Fibroblast of lung (primary cell): ENCODE results near the gene SFT2D2. TPM values are rescaled to one million over a fixed set of nuclear protein-coding genes. Genes with fewer than 3 reads are reported as not detected.
A peak's percentile ranks its signal among the peaks of the same experiment; 100 is the strongest.

ENCODE experiments used
- DNase-seq, 2 donors: peaks; one replicate each; pipeline versions ENCODE4 v3.0.0 to v3.0.0-alpha.2; 2010; ENCODE audit warnings: low read depth in 2 of 2
- H2AFZ ChIP-seq: 2 replicates; pipeline ENCODE4 v1.5.1; 2012; ENCODE audit warnings: low read length, control low read depth, inconsistent platforms
- H3K27ac ChIP-seq: 2 replicates; pipeline ENCODE4 v1.5.1; 2011; ENCODE audit warnings: low read length, control low read depth; ENCODE audit not compliant: insufficient read depth
- H3K27me3 ChIP-seq: 2 replicates; pipeline ENCODE4 v1.5.1; 2011; ENCODE audit warnings: mild to moderate bottlenecking, low read length; ENCODE audit not compliant: control insufficient read depth, insufficient read depth
- H3K36me3 ChIP-seq: 2 replicates; pipeline ENCODE4 v1.5.1; 2011; ENCODE audit warnings: low read length; ENCODE audit not compliant: control insufficient read depth, insufficient read depth
- H3K4me1 ChIP-seq: 2 replicates; pipeline ENCODE4 v1.5.1; 2011; ENCODE audit warnings: low read length; ENCODE audit not compliant: control insufficient read depth, insufficient read depth; ENCODE audit errors: extremely low read depth
- H3K4me2 ChIP-seq: 2 replicates; pipeline ENCODE4 v1.5.1; 2011; ENCODE audit warnings: low read length, control low read depth; ENCODE audit not compliant: insufficient read depth; ENCODE audit errors: extremely low read depth
- H3K4me3 ChIP-seq, 4 experiments: fragments of 200-600 bp in 1 of 4; sonication (generic) in 1 of 4; replicated peaks in 1 of 4; 2 replicates each; pipeline ENCODE4 v1.5.1; 2011 to 2016; ENCODE audit warnings: low read length in 4 of 4, low read depth in 3 of 4, mild to moderate bottlenecking in 3 of 4, control low read depth in 2 of 4, inconsistent platforms in 1 of 4, mixed read lengths in 1 of 4; ENCODE audit not compliant: insufficient read depth in 1 of 4; ENCODE audit errors: control extremely low read depth in 1 of 4
- H3K79me2 ChIP-seq: 2 replicates; pipeline ENCODE4 v1.5.1; 2012; ENCODE audit warnings: mild to moderate bottlenecking, low read length, inconsistent platforms; ENCODE audit not compliant: control insufficient read depth, insufficient read depth
- H3K9ac ChIP-seq: 2 replicates; pipeline ENCODE4 v1.5.1; 2011; ENCODE audit warnings: mild to moderate bottlenecking, low read length, control low read depth; ENCODE audit not compliant: insufficient read depth
- H3K9me3 ChIP-seq: 2 replicates; pipeline ENCODE4 v1.5.1; 2012; ENCODE audit warnings: low read depth, low read length; ENCODE audit not compliant: control insufficient read depth, insufficient read depth
- H4K20me1 ChIP-seq: 2 replicates; pipeline ENCODE4 v1.5.1; 2011; ENCODE audit warnings: low read length; ENCODE audit not compliant: control insufficient read depth, insufficient read depth; ENCODE audit errors: extremely low read depth
- CTCF ChIP-seq, 2 donors: IDR thresholded peaks in 1 of 2; conservative IDR thresholded peaks in 1 of 2; 1 replicate in 1 of 2; 2 replicates in 1 of 2; pipeline ENCODE4 v1.5.1; 2011 to 2012; ENCODE audit warnings: low read length in 2 of 2, control low read depth in 1 of 2, inconsistent platforms in 1 of 2, low read depth in 1 of 2, mild to moderate bottlenecking in 1 of 2
- EZH2 ChIP-seq: IDR thresholded peaks from 2 replicates; pipeline ENCODE4 v1.5.1; 2012; ENCODE audit warnings: low read length, control low read depth, mild to moderate bottlenecking; ENCODE audit errors: missing control alignments
- polyA plus RNA-seq, 2 donors: library from polyadenylated mRNA; depleted of rRNA in 1 of 2; stranded (reverse) in 1 of 2; unstranded in 1 of 2; fragments of >200 nt; gene quantifications; 2 replicates each; pipeline ENCODE4 v1.2.1, GENCODE V29; 2011 to 2012; ENCODE audit warnings: missing spikeins in 1 of 2
- total RNA-seq: library from RNA; depleted of rRNA; stranded (reverse); fragments of >200 nt; gene quantifications from 2 replicates; pipeline ENCODE4 v1.2.1, GENCODE V29; 2014

Gene SFT2D2
- total and polyA plus RNA-seq, 2 donors (not counting 1 experiment from before 2014, with no cell fraction given), result 29.4 to 36.4 TPM

GRCh38 chr1:168235937-168236336 is 10.1 kb downstream of the SFT2D2 start:
- H4K20me1 ChIP-seq, result no peaks in the 10 kb centered on the region
- DNase-seq, result no peak
- TF ChIP-seq CTCF (conservative IDR thresholded peaks at IDR 0.05 in 1 of 2, IDR thresholded peaks at IDR 0.05 in 1 of 2; ENCODE audit: low read depth in 1 of 2, low read length in 2 of 2), result no peak
- no peak for TF ChIP-seq EZH2
- no peaks in the 10 kb centered on the region for H3K4me1 ChIP-seq
- H2AFZ ChIP-seq, result no peak overlapping the region
- no peak overlapping the region for H3K4me3 ChIP-seq
- peaks cover 4% of the 10 kb centered on the region for H3K79me2 ChIP-seq
- no peak overlapping the region for H3K4me2 ChIP-seq
- no peaks in the 10 kb centered on the region for H3K9me3 ChIP-seq
- no peak overlapping the region for H3K9ac ChIP-seq
- no peaks in the 10 kb centered on the region for H3K27me3 ChIP-seq
- no peak overlapping the region for H3K27ac ChIP-seq
- H3K36me3 ChIP-seq, result peaks cover 8% of the 10 kb centered on the region

- H3K4me3 ChIP-seq, result no peak overlapping the region
- H3K9me3 ChIP-seq, result no peaks in the 10 kb centered on the region
- TF ChIP-seq CTCF (conservative IDR thresholded peaks at IDR 0.05 in 1 of 2, IDR thresholded peaks at IDR 0.05 in 1 of 2; ENCODE audit: low read depth in 1 of 2, low read length in 2 of 2), result no peak
- TF ChIP-seq EZH2, result no peak
- H3K27me3 ChIP-seq, result no peaks in the 10 kb centered on the region
- H2AFZ ChIP-seq, result no peak overlapping the region
- H3K79me2 ChIP-seq, result peaks cover 1% of the 10 kb centered on the region
- H3K9ac ChIP-seq, result no peak overlapping the region
- H3K4me1 ChIP-seq, result no peaks in the 10 kb centered on the region
- DNase-seq, result peak in 1 of 2 donors; percentile 55
- H3K4me2 ChIP-seq, result no peak overlapping the region
- peaks cover 8% of the 10 kb centered on the region for H3K36me3 ChIP-seq
- no peaks in the 10 kb centered on the region for H4K20me1 ChIP-seq
- no peak overlapping the region for H3K27ac ChIP-seq
These were observed 11.2 kb downstream of the SFT2D2 start for GRCh38 chr1:168236836-168237611.

- Histone ChIP-seq H3K9ac (no peak overlapping the region), H3K4me1 (no peaks in the 10 kb centered on the region), H2AFZ (no peak overlapping the region), H3K4me3 (no peak overlapping the region), H3K36me3 (peaks cover 11% of the 10 kb centered on the region), H3K9me3 (no peaks in the 10 kb centered on the region), H3K27ac (no peak overlapping the region), H3K27me3 (no peaks in the 10 kb centered on the region), H4K20me1 (no peaks in the 10 kb centered on the region), H3K4me2 (no peak overlapping the region), H3K79me2 (no peaks in the 10 kb centered on the region)
- peak in 1 of 2 donors; percentile 64 for DNase-seq
- TF ChIP-seq EZH2 (no peak), CTCF (conservative IDR thresholded peaks at IDR 0.05 in 1 of 2, IDR thresholded peaks at IDR 0.05 in 1 of 2; ENCODE audit: low read depth in 1 of 2, low read length in 2 of 2) (no peak)
These were observed 17.4 kb downstream of the SFT2D2 start for GRCh38 chr1:168243198-168243597.
